Esophagus muscularis mucosa (tissue), 3 donors: ENCODE measurements around the gene ALKBH5.

ENCODE experiments used
- POLR2A ChIP-seq: fragments of 450-650 bp; IDR thresholded peaks from one replicate; pipeline ENCODE4 v1.6.1; 2017; ENCODE audit warnings: antibody characterized with exemption, moderate library complexity, mild to moderate bottlenecking, low read depth
- POLR2AphosphoS5 ChIP-seq, 2 donors: sonication (generic); formaldehyde crosslinking; IDR thresholded peaks; one replicate each; pipeline ENCODE4 v1.6.1; 2017; ENCODE audit warnings: antibody characterized with exemption in 2 of 2
- TF ChIP-seq, protein P1 (sequence below), 3 experiments: fragments of 200-600 bp in 2 of 3; fragments of 450-650 bp in 1 of 3; sonication (generic) in 2 of 3; IDR thresholded peaks; one replicate each; pipeline ENCODE4 v1.5.1; 2017 to 2019; ENCODE audit warnings: antibody characterized with exemption in 3 of 3, mild to moderate bottlenecking in 2 of 3, moderate library complexity in 1 of 3

DNA sequence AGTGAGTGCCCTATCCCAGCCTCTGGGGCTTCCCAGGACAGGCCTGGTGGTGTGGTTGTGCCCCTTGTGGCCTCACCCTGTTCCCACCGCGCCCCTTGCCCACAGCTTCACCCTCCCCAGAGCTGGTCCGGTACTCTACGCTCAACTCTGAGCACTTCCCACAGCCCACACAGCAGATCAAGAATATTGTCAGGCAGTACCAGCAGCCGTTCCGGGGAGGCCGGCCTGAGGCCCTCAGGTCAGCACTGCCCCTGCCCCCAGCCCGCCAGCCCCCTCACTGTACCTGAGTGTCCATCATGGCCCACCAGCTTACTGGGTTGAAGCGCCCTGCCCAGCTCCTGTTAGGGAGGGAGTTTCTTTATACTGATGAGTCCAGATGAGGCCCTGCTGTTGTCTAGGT lies 32.3 kb upstream of the ALKBH5 start:
- TF ChIP-seq POLR2A: no peak
- TF ChIP-seq, protein P1, sequence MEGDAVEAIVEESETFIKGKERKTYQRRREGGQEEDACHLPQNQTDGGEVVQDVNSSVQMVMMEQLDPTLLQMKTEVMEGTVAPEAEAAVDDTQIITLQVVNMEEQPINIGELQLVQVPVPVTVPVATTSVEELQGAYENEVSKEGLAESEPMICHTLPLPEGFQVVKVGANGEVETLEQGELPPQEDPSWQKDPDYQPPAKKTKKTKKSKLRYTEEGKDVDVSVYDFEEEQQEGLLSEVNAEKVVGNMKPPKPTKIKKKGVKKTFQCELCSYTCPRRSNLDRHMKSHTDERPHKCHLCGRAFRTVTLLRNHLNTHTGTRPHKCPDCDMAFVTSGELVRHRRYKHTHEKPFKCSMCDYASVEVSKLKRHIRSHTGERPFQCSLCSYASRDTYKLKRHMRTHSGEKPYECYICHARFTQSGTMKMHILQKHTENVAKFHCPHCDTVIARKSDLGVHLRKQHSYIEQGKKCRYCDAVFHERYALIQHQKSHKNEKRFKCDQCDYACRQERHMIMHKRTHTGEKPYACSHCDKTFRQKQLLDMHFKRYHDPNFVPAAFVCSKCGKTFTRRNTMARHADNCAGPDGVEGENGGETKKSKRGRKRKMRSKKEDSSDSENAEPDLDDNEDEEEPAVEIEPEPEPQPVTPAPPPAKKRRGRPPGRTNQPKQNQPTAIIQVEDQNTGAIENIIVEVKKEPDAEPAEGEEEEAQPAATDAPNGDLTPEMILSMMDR (IDR thresholded peaks at IDR 0.05): no peak
- TF ChIP-seq POLR2AphosphoS5 (IDR thresholded peaks at IDR 0.05): no peak
